ENCODE results near the gene NTF3. TPM values are rescaled to one million over a fixed set of nuclear protein-coding genes. Genes with fewer than 3 reads are reported as not detected.

Gene NTF3
- total and polyA plus RNA-seq, 2 of the 8 experiments (the other 6 are each of a cell fraction or from before 2014, with no cell fraction given): 1.4 to 2.3 TPM

DNA sequence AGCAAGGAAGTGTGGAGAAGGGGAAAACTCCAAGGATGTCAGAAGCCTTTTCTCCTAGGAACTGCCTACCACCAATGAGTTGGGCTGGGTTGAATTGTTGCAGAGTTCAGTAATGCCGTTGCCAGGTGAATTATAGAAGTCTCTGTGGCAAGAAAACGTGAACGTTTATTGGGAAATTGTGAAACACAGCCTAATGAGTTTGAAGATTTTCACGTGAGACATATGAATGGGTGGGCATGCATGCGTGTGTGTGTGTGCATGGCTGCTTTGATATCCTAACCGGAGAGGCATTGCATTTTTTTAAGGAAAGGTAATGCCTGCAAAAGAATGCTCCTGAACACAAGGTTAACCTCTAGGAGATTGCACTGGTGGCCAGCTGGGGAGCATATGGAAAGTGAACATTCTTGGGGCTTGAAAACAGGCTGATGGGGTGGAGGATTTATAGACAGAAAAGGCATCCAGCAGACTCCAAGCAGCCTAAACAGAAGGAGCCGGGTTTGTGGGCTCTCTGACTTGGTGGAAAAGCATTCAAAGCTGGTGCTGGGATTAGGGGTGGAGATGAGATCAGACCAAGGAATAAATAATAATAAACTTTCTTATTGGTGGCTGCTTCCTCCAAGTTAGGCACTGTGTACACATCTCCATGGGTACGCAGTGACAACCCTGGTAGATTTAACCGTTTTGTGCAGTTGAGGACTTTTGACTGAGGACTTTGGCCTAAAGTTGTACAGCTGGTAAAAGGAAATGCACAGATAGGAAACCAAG, 67.8 kb downstream of the NTF3 start (continued):
- TF ChIP-seq RXRA (IDR thresholded peaks at IDR 0.05; ENCODE audit: insufficient read depth, low read depth, low read length) (no peak), CBX8 (IDR thresholded peaks at IDR 0.05; ENCODE audit: borderline replicate concordance, low read depth, low read length) (no peak), RAD21 (IDR thresholded peaks at IDR 0.05 in 1 of 2, conservative IDR thresholded peaks at IDR 0.05 in 1 of 2; ENCODE audit: low read depth in 2 of 2, low read length in 2 of 2) (no peak), CTBP2 (IDR thresholded peaks at IDR 0.05; ENCODE audit: borderline replicate concordance, insufficient read depth, insufficient read length, low read length) (no peak), GABPA (IDR thresholded peaks at IDR 0.05; ENCODE audit: borderline replicate concordance, insufficient read depth, low read length) (no peak), RNF2 (IDR thresholded peaks at IDR 0.05; ENCODE audit: borderline replicate concordance, low read depth, low read length, missing control alignments, poor library complexity, severe bottlenecking) (no peak), FOSL1 (IDR thresholded peaks at IDR 0.05; ENCODE audit: insufficient read depth, low read depth, low read length) (no peak)
- TF ChIP-seq, protein P1, sequence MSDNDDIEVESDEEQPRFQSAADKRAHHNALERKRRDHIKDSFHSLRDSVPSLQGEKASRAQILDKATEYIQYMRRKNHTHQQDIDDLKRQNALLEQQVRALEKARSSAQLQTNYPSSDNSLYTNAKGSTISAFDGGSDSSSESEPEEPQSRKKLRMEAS (IDR thresholded peaks at IDR 0.05): no peak
